Measurements from ENCODE around the gene GPC6.

Gene GPC6

GRCh38 chr13:94415500-94416237 lies 1189.1 kb downstream of the GPC6 start:
- DNase-seq (ENCODE audit: low spot score), result no peak

GRCh38 chr13:94416454-94417080 lies 1190.0 kb downstream of the GPC6 start:
- no peak for DNase-seq (ENCODE audit: low spot score)

- DNase-seq (ENCODE audit: low spot score), result no peak
These were observed 1190.7 kb downstream of the GPC6 start for GRCh38 chr13:94417294-94417693.

- DNase-seq (ENCODE audit: low spot score), result no peak
These were observed 1192.8 kb downstream of the GPC6 start for GRCh38 chr13:94419304-94419924.

- no peak for DNase-seq (ENCODE audit: low spot score)
These were observed 1193.3 kb downstream of the GPC6 start for GRCh38 chr13:94419925-94420305.

- DNase-seq (ENCODE audit: low spot score), result no peak
These were observed 1200.8 kb downstream of the GPC6 start for GRCh38 chr13:94427313-94427953.

GRCh38 chr13:94431574-94431973 lies 1205.0 kb downstream of the GPC6 start:
- DNase-seq (ENCODE audit: low spot score), result no peak

GRCh38 chr13:94431987-94432386 lies 1205.4 kb downstream of the GPC6 start:
- DNase-seq (ENCODE audit: low spot score), result no peak

GRCh38 chr13:94433055-94433961 lies 1206.7 kb downstream of the GPC6 start:
- DNase-seq (ENCODE audit: low spot score), result no peak

- DNase-seq (ENCODE audit: low spot score), result peak; percentile 60
These were observed 1209.1 kb downstream of the GPC6 start for GRCh38 chr13:94435604-94436226.

- no peak for DNase-seq (ENCODE audit: low spot score)
These were observed 1218.2 kb downstream of the GPC6 start for GRCh38 chr13:94444826-94445225.

GRCh38 chr13:94454334-94454733 lies 1227.7 kb downstream of the GPC6 start:
- DNase-seq (ENCODE audit: low spot score), result no peak

- no peak for DNase-seq (ENCODE audit: low spot score)
These were observed 1228.3 kb downstream of the GPC6 start for GRCh38 chr13:94454906-94455305.

- no peak for DNase-seq (ENCODE audit: low spot score)
These were observed 1228.8 kb downstream of the GPC6 start for GRCh38 chr13:94455414-94455813.
